Panc1 (cell line): ENCODE results near the gene CACNA2D3. TPM values are rescaled to one million over a fixed set of nuclear protein-coding genes. Genes with fewer than 3 reads are reported as not detected.

Experiments
- ATAC-seq: fragments of 200-7000 bp; cut with Tn5 transposase; 2 replicates; pipeline ENCODE4 v1.9.1; 2020; ENCODE audit warnings: mild to moderate bottlenecking, moderate library complexity
- BruUV-seq: library from RNA; stranded (reverse); fragments of 400-500 nt; replicated peaks from 2 replicates; lab custom pipeline; 2021; lab: Mats Ljungman, UMichigan
- CTCF ChIA-PET: fragments of 300-600 bp; sonication (Branson Sonifier 250); formaldehyde crosslinking; loops from one replicate; lab custom pipeline; 2022; ENCODE audit warnings: antibody characterized with exemption; lab: Charles Lee
- POLR2A ChIA-PET: fragments of 300-600 bp; sonication (Branson Sonifier 250); formaldehyde crosslinking; loops from one replicate; lab custom pipeline; 2022; ENCODE audit warnings: antibody characterized with exemption; lab: Charles Lee
- DNase-seq: peaks from one replicate; pipeline ENCODE4 v3.0.0-alpha.2; 2010; ENCODE audit warnings: low read depth, low spot score
- H3K27ac ChIP-seq: 2 replicates; pipeline ENCODE4 v1.5.1; 2011; ENCODE audit warnings: mild to moderate bottlenecking, low read length, inconsistent platforms
- H3K27me3 ChIP-seq: fragments of 200-500 bp; sonication (Bioruptor generic); 2 replicates; pipeline ENCODE4 v1.6.0; 2014; ENCODE audit warnings: low read length, inconsistent platforms; ENCODE audit not compliant: control insufficient read depth, insufficient read depth
- H3K36me3 ChIP-seq: fragments of 200-500 bp; sonication (Bioruptor generic); 2 replicates; pipeline ENCODE4 v1.5.1; 2014; ENCODE audit warnings: inconsistent platforms, mild to moderate bottlenecking, low read length, moderate library complexity; ENCODE audit not compliant: control insufficient read depth, insufficient read depth
- H3K4me1 ChIP-seq: 2 replicates; pipeline ENCODE4 v1.5.1; 2011; ENCODE audit warnings: inconsistent platforms, mild to moderate bottlenecking, low read length, moderate library complexity; ENCODE audit not compliant: control insufficient read depth, insufficient read depth
- H3K4me3 ChIP-seq, 2 experiments: 2 replicates each; pipeline ENCODE4 v1.5.1; 2011 to 2012; ENCODE audit warnings: low read depth in 2 of 2, low read length in 2 of 2, mild to moderate bottlenecking in 2 of 2, inconsistent platforms in 1 of 2, moderate library complexity in 1 of 2
- H3K9me3 ChIP-seq: fragments of 200-500 bp; sonication (Bioruptor generic); 2 replicates; pipeline ENCODE4 v1.5.1; 2014; ENCODE audit warnings: low read depth, mild to moderate bottlenecking, inconsistent platforms, low read length, moderate library complexity; ENCODE audit not compliant: control insufficient read depth, insufficient read depth
- POLR2AphosphoS5 ChIP-seq: IDR thresholded peaks from 2 replicates; pipeline ENCODE4 v1.6.1; 2012; ENCODE audit warnings: mild to moderate bottlenecking, low read depth, low read length, moderate library complexity
- REST ChIP-seq, 2 experiments: IDR thresholded peaks; 2 replicates each; pipeline ENCODE4 v1.6.1; 2011 to 2012; ENCODE audit warnings: low read depth in 2 of 2, control low read depth in 1 of 2, low read length in 1 of 2, mild to moderate bottlenecking in 1 of 2, moderate library complexity in 1 of 2; ENCODE audit not compliant: insufficient read depth in 1 of 2
- SIN3A ChIP-seq: IDR thresholded peaks from 2 replicates; pipeline ENCODE4 v1.6.1; 2012; ENCODE audit warnings: low read depth, mild to moderate bottlenecking, low read length, moderate library complexity, borderline replicate concordance; ENCODE audit not compliant: insufficient read depth
- TCF7L2 ChIP-seq: IDR thresholded peaks from 2 replicates; pipeline ENCODE4 v1.6.1; 2011; ENCODE audit warnings: mild to moderate bottlenecking, low read depth, low read length, inconsistent platforms
- in situ Hi-C: cut with HindIII; loops from 2 replicates; pipeline ENCODE4 v1.10.0; 2016; ENCODE audit warnings: low sequenced_read_pairs, low pct_unique_long_range_greater_than_20kb
- intact Hi-C: fragments of 100-400 bp; cut with micrococcal nuclease; formaldehyde crosslinking; loops from one replicate; pipeline ENCODE4 v1.10.0; 2022; ENCODE audit not compliant: unreplicated experiment
- total RNA-seq: library from RNA; stranded (reverse); gene quantifications from one replicate; pipeline ENCODE4 v1.2.1, GENCODE V29; 2021; ENCODE audit not compliant: unreplicated experiment
- TF ChIP-seq, protein P1 (sequence below): fragments of 450-650 bp; IDR thresholded peaks from 2 replicates; pipeline ENCODE4 v1.5.1; 2017; ENCODE audit warnings: mild to moderate bottlenecking

The CACNA2D3 gene
- total RNA-seq, 1 experiment from 2014 or later, result 0.41 TPM

DNA sequence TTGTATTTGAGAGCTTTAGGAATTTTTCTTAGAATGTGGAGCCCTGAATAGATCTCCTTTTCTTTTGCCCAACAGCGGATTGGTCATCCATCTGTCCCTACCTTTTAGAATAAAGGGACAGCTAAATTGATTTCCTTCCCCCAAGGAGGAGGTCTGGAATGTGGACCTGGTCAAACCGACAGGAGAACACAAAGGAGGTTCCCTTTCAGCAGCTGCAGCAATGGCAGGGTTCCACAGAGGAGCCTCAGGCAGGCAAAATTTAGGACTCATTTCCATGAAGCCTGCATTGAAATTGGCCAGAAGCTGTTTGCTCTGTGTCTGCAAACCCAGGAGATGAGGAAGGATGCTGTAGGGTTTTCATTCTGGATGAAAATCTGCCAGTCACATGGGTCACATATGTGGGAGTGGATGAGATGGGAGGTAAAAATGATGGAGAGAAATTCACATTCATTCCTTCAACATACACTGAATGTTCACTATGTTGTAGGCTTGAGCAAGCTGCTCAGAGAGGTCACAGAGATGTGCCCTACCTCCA is 728.2 kb downstream of the CACNA2D3 start:
- POLR2A ChIA-PET, result no interaction called here
- Histone ChIP-seq H3K4me3 (no peak overlapping the region), H3K36me3 (no peaks in the 10 kb centered on the region), H3K27ac (no peak overlapping the region), H3K4me1 (no peaks in the 10 kb centered on the region), H3K27me3 (no peaks in the 10 kb centered on the region; the same call in 1 of the 2 replicates), H3K9me3 (no peaks in the 10 kb centered on the region)
- ATAC-seq (no peak), DNase-seq (no peak)
- TF ChIP-seq, protein P1, sequence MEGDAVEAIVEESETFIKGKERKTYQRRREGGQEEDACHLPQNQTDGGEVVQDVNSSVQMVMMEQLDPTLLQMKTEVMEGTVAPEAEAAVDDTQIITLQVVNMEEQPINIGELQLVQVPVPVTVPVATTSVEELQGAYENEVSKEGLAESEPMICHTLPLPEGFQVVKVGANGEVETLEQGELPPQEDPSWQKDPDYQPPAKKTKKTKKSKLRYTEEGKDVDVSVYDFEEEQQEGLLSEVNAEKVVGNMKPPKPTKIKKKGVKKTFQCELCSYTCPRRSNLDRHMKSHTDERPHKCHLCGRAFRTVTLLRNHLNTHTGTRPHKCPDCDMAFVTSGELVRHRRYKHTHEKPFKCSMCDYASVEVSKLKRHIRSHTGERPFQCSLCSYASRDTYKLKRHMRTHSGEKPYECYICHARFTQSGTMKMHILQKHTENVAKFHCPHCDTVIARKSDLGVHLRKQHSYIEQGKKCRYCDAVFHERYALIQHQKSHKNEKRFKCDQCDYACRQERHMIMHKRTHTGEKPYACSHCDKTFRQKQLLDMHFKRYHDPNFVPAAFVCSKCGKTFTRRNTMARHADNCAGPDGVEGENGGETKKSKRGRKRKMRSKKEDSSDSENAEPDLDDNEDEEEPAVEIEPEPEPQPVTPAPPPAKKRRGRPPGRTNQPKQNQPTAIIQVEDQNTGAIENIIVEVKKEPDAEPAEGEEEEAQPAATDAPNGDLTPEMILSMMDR, result no peak
- TF ChIP-seq SIN3A (no peak), TCF7L2 (no peak)
- in situ Hi-C loops, result no loop called here
- intact Hi-C loops, result loop anchor here (5.0 to 10.0 kb wide), 2 partner anchors 164 to 332 kb away; no protein-coding TSS in a partner anchor
- BruUV-seq, result no TSS peak
- CTCF ChIA-PET, result no interaction called here

GRCh38 chr3:54853573-54854404 is 731.4 kb downstream of the CACNA2D3 start:
- intact Hi-C loops, result loop anchor here (5.0 to 10.0 kb wide), 2 partner anchors 161 to 329 kb away; no protein-coding TSS in a partner anchor
- no peaks in the 10 kb centered on the region for H3K9me3 ChIP-seq
- POLR2A ChIA-PET, result no interaction called here
- no peak for TF ChIP-seq SIN3A
- TF ChIP-seq POLR2AphosphoS5, result no peak
- TF ChIP-seq TCF7L2, result no peak
- no peak for TF ChIP-seq REST (IDR thresholded peaks at IDR 0.05; ENCODE audit: insufficient read depth in 1 of 2, low read depth in 2 of 2, low read length in 1 of 2)
- TF ChIP-seq, protein P1, result peak; percentile 89
- no peaks in the 10 kb centered on the region for H3K27me3 ChIP-seq
- in situ Hi-C loops, result no loop called here
- no peaks in the 10 kb centered on the region for H3K36me3 ChIP-seq
- ATAC-seq, result peak; percentile 99
- BruUV-seq, result no TSS peak
- CTCF ChIA-PET, result no interaction called here
- no peaks in the 10 kb centered on the region for H3K4me1 ChIP-seq
- no peak for DNase-seq
- H3K27ac ChIP-seq, result no peak overlapping the region
- H3K4me3 ChIP-seq, result no peak overlapping the region
